ENCODE data around the gene PLA2R1. TPM values are rescaled to one million over a fixed set of nuclear protein-coding genes. Genes with fewer than 3 reads are reported as not detected.

PLA2R1 gene
- polyA plus RNA-seq, 1 experiment: 2.0 TPM

DNA sequence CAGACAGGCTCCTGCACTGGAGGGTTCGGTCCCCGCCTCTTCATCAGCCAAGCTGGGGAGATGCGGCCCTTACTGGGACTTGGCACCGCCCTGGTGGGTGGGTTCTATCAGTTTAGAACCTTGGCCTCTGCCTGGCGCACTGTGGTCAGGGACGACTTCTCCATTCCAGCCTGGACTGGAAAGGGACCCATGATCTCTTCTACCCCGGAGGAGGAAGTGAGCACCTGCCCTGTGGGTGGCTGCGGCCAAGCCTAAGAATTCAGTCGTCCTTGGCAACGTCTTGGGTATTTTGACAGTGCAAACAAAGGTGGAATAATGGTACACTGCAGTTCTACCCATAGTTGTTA, 157.5 kb downstream of the PLA2R1 start:
- no peak for DNase-seq (ENCODE audit: low read depth, low spot score)
- H3K9me3 ChIP-seq (ENCODE audit: control insufficient read depth, insufficient read depth, low read length): peaks cover 11% of the 10 kb centered on the region; the same call in 1 of the 2 replicates
- ChIA-PET POLR2A (no interaction called here), CTCF (no interaction called here)
- peaks cover 41% of the 10 kb centered on the region for H3K27me3 ChIP-seq (ENCODE audit: control insufficient read depth, insufficient read depth, low read length)
- TF ChIP-seq, protein P1, sequence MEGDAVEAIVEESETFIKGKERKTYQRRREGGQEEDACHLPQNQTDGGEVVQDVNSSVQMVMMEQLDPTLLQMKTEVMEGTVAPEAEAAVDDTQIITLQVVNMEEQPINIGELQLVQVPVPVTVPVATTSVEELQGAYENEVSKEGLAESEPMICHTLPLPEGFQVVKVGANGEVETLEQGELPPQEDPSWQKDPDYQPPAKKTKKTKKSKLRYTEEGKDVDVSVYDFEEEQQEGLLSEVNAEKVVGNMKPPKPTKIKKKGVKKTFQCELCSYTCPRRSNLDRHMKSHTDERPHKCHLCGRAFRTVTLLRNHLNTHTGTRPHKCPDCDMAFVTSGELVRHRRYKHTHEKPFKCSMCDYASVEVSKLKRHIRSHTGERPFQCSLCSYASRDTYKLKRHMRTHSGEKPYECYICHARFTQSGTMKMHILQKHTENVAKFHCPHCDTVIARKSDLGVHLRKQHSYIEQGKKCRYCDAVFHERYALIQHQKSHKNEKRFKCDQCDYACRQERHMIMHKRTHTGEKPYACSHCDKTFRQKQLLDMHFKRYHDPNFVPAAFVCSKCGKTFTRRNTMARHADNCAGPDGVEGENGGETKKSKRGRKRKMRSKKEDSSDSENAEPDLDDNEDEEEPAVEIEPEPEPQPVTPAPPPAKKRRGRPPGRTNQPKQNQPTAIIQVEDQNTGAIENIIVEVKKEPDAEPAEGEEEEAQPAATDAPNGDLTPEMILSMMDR (IDR thresholded peaks at IDR 0.05; ENCODE audit: low read depth, low read length): no peak
- no peak overlapping the region for H3K4me3 ChIP-seq (ENCODE audit: low read depth, low read length)
- H3K27ac ChIP-seq (ENCODE audit: low read depth, low read length): no peak overlapping the region

DNA sequence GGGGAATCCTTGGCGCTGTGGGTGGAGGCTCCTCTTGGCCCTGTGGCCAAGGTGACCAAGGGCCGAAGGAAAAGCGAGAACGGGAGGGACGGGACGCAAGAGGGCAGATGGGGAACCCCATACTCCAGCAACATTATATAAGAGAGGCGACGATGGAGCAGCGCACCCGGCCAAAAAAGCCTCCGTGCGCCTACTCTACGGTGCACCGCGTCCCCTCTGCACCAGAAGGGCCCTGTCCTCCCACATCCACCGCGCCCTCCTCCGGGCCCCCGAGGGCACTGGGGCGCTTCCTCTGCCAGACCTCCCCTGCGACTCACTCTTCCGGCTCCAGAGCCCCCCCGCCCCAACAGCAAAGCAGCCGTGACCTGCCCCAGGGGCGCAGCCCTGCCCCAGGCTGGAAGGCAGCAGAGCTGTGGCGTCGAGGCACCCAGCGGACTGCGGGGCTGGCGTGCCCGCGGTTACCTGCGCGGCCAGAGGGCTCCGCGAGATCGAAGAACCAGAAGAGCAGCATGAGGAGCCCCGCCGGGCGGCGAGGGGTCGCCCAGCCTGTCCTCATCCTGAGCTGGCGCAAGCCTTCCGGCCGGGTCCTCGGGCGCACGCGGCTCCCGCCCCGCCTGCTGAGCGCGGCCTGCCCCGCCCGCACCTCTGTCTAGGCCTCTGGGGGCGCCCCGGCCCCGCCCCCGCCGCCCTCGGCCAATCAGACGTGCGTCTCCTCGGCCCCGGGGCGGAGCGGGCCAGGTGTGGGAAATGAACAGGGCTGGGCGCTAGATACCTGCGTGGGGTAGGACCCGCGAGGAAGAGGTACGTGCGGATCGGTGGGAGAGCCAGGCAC, 158.1 kb downstream of the PLA2R1 start, which contains the start of gene LY75:
TSS of gene LY75 (minus strand) at position 630 of the 832 bp plus-strand sequence.
- peaks cover 40% of the 10 kb centered on the region for H3K27me3 ChIP-seq (ENCODE audit: control insufficient read depth, insufficient read depth, low read length)
- ChIA-PET POLR2A (no interaction called here), CTCF (no interaction called here)
- no peak for DNase-seq (ENCODE audit: low read depth, low spot score)
- peaks cover 11% of the 10 kb centered on the region; the same call in 1 of the 2 replicates for H3K9me3 ChIP-seq (ENCODE audit: control insufficient read depth, insufficient read depth, low read length)
- TF ChIP-seq, protein P1 (IDR thresholded peaks at IDR 0.05; ENCODE audit: low read depth, low read length): no peak
- no peak within 1 kb of the TSS for H3K4me3 ChIP-seq (ENCODE audit: low read depth, low read length)
- no peak within 1 kb of the TSS for H3K27ac ChIP-seq (ENCODE audit: low read depth, low read length)

DNA sequence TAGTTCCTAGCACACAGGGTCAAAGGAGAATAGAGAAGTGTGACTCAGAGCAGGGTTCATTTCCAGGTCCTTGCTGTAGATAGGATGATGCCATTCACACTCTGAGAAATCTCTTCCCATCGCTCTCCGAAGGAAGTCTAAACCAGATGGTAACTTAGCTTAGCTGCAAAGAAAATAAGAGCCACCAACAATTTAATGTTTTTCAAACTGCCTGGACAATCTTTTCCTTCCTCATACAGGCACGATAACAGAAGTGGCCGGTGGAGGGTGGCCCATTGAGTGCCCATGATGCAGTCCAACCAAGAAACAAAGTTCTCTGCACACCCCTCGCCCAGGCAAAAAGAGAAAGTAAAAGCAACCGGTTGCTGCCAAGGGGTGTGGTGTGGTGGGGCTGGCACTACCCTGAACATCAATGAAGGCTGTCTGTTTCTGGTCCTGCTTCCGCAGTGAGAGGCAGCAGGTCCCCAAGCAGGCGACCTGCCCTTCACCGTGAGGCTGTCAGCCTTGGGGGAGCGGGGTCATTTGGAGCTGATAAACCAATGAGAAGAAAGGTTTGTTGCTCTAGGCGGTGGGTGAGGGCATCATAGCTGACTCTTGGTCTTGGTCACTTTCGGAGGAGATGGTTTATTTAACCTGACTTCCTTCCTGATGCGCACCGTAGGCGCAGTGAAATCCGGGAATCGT, 158.8 kb downstream of the PLA2R1 start:
- CTCF ChIA-PET: no interaction called here
- H3K27ac ChIP-seq (ENCODE audit: low read depth, low read length): no peak overlapping the region
- no peak for DNase-seq (ENCODE audit: low read depth, low spot score)
- TF ChIP-seq, protein P1 (IDR thresholded peaks at IDR 0.05; ENCODE audit: low read depth, low read length): no peak
- H3K27me3 ChIP-seq (ENCODE audit: control insufficient read depth, insufficient read depth, low read length): peaks cover 42% of the 10 kb centered on the region
- POLR2A ChIA-PET: no interaction called here
- no peak overlapping the region for H3K4me3 ChIP-seq (ENCODE audit: low read depth, low read length)
- peaks cover 11% of the 10 kb centered on the region; the same call in 1 of the 2 replicates for H3K9me3 ChIP-seq (ENCODE audit: control insufficient read depth, insufficient read depth, low read length)

DNA sequence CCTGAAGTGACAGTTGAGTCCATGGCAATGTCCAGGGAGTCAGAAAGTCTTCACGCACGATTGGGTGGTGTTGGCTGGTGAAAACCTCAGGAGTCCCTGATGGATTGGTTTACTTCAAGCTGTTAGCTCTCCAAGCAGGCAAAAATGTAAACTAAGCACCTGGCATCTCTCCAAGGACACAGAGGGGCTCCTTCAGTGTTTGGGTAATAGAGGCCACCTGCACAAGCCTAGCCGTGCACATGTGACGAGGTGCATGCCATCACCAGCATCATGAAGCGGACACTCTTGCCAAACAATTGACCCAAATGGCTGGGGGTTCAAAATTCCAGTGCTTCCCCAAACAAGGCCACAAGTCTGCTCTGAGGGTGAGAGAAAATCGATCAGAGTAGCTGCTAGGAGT, 159.7 kb downstream of the PLA2R1 start:
- H3K27me3 ChIP-seq (ENCODE audit: control insufficient read depth, insufficient read depth, low read length): peaks cover 42% of the 10 kb centered on the region
- ChIA-PET CTCF (no interaction called here), POLR2A (no interaction called here)
- TF ChIP-seq, protein P1 (IDR thresholded peaks at IDR 0.05; ENCODE audit: low read depth, low read length): no peak
- H3K4me3 ChIP-seq (ENCODE audit: low read depth, low read length): no peak overlapping the region
- no peak for DNase-seq (ENCODE audit: low read depth, low spot score)
- peaks cover 11% of the 10 kb centered on the region; the same call in 1 of the 2 replicates for H3K9me3 ChIP-seq (ENCODE audit: control insufficient read depth, insufficient read depth, low read length)
- H3K27ac ChIP-seq (ENCODE audit: low read depth, low read length): no peak overlapping the region

DNA sequence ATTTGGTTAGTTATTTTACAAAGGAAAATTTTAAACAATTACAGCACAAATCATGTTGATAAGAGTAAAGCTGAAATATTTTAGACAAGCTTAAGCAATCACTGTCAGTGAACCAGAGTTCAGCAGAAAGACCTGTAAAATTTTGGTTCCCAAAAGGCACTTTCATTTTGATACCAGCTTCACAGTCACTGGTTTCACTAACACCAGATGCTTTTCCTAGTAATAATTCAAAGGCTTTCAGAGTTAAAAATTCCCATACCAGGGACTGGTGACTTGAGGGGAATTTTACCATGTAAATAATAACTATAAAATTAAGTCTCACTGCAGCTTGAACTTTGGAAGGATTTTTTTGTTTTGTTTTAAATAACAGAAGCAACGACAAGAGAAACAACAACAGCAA, 162.1 kb downstream of the PLA2R1 start:
- TF ChIP-seq, protein P1 (IDR thresholded peaks at IDR 0.05; ENCODE audit: low read depth, low read length): no peak
- no peak overlapping the region for H3K27ac ChIP-seq (ENCODE audit: low read depth, low read length)
- no peak for DNase-seq (ENCODE audit: low read depth, low spot score)
- H3K27me3 ChIP-seq (ENCODE audit: control insufficient read depth, insufficient read depth, low read length): peaks cover 41% of the 10 kb centered on the region
- ChIA-PET CTCF (interaction anchor here (1.3 kb wide), 1 partner anchor 21 kb away, joined by 3 read pairs; no protein-coding TSS in a partner anchor), POLR2A (no interaction called here)
- no peak overlapping the region for H3K4me3 ChIP-seq (ENCODE audit: low read depth, low read length)
- peaks cover 11% of the 10 kb centered on the region; the same call in 1 of the 2 replicates for H3K9me3 ChIP-seq (ENCODE audit: control insufficient read depth, insufficient read depth, low read length)
